NCI-H2196 (cell line): Measurements from ENCODE around the gene CELF6.

Source experiments
- DNase-seq: peaks from one replicate; lab custom pipeline; 2025; ENCODE audit not compliant: unreplicated experiment; lab: John Stamatoyannopoulos, UW

CELF6 gene

DNA sequence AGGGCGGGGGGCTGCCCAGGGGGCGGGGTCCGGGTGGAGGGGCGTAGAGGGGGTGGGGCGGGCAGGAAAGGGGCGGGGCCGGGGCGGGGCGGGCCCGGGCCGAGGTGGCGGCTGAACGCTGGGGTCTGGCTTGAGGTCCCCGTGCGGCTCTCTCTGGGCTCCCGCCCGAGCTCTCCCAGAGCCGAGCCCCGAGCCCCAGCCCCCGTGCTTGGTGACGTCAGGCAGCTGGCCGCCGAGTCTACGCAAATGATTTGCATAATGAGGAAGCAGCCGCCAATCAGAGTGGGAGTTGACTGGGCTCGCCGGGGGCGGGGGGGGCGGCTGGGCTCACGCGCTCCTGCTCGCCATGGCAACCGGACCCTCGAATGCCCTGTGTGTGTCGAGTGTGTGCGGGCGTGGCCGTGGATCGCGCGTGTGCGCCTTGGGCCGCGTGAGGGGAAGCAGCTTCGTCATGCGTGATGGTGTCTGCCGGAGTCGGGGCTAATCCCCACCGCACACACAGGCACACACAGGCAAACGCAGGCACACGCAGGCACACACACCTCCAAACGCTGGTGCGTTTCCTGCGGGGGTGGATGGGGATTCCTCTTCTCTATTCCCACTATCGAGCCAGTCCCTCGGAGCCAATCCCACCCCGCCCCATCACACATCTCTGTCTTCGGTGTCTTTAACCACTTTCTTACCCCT, at the start of gene CELF6:
CELF6 (minus strand) TSS at position 173 of the 687 bp plus-strand sequence. CDS start 283 bp downstream, outside the sequence.
- DNase-seq = peak; percentile 83

DNA sequence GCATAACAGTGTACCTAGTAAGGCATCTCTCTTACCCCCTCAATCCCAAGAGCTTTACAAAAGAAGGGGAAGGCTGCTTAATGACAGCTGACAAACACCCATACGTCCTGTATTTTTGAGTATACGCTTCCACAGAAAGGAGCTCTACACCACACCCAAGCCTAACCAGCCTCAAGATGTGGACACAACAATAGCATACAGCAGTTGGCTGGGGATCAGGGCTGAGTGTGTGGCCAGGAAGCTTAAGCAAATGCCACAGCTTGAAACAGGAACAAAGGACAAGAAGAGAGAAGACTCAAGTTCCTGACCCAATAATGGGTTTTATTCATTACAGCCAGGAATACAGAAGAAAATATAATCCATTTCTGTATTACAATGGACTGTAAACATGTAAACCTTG, 48.9 kb upstream of the CELF6 start:
- no peak for DNase-seq

GRCh38 chr15:72368325-72368724, 48.4 kb upstream of the CELF6 start:
- DNase-seq = no peak

DNA sequence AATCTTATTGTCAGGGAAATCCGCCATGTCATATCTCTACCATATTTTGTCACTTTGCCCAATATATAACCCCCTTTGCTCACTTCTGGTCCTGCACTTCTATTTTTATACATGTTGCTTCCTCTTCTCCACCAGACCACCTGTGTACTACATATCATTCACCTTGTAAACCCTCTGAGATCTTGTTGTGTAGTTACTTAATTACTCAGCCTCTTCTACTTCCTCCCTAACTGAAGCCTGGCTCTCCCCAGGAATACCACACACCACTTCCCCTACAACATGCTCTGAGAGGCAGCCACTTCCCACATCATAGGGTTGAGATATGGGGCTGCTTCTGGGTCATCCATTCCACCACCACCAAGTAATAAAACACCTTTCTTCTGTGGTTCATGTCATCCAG, 45.9 kb upstream of the CELF6 start:
- no peak for DNase-seq

DNA sequence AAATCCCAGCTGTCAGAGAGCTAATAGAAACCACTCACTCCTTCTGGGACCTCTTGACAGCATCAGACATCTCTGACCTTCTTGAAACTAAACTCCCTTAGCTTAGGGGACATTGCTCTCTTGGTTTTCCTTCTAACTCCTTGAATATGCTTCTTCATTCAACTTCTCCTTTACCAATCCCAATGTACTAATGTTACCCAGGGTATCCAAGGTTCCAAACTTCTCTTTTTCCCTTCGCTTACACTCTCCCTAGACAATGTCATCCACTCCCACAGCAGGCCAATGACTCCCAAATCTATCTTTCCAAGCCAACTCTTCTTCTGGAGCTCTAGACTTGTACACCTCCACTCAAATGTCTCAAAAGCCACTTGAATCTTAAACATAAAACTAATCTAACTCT, 41.2 kb upstream of the CELF6 start:
- DNase-seq = no peak

GRCh38 chr15:72358650-72359171, 38.8 kb upstream of the CELF6 start:
- DNase-seq = peak; percentile 19

DNA sequence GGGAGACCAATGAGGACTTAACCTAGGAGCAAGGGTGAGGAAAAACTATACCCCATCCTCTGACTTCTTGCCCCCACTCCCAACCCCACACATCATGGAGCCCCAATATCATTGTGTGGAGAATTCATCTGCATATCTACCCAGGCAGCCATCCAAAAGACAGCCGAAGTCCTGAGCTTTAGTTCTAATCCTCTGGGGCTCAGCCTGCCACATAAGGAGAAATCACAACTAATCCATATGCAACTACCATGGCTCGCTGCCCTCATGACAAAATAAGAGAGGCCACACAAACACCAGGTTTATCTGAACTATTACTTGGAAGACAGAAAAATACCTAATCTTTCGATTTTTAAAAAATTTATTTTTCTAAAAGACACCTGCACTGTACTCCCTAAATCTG, 38.2 kb upstream of the CELF6 start:
- no peak for DNase-seq

GRCh38 chr15:72354496-72354895, 34.5 kb upstream of the CELF6 start:
- no peak for DNase-seq

GRCh38 chr15:72353266-72353665, 33.3 kb upstream of the CELF6 start:
- no peak for DNase-seq

- DNase-seq = no peak
Observed at GRCh38 chr15:72345806-72346205, 25.8 kb upstream of the CELF6 start.

GRCh38 chr15:72345280-72345679, 25.3 kb upstream of the CELF6 start:
- DNase-seq = no peak

DNA sequence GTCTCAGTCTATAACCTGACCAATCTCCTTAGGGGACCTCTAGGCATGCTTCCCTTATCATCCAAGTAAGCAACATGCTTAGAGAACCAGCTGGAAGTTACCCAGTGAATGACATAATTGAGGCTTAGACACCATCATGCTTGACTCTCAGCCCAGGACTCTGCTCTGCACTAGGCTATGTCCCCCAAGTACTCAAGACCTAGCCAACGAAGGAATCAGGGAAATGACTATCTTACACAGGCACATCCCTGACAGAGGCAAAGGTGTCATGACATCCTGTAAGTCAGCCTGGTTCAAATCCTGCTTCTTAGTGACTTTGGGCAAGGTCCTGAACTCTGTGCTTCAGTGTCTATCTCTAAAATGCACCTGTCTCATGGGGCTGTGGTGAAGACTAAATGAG, 24.6 kb upstream of the CELF6 start:
- DNase-seq = no peak

GRCh38 chr15:72342385-72342784, 22.4 kb upstream of the CELF6 start:
- DNase-seq = peak; percentile 6

GRCh38 chr15:72341361-72341760, 21.4 kb upstream of the CELF6 start:
- DNase-seq = no peak

DNA sequence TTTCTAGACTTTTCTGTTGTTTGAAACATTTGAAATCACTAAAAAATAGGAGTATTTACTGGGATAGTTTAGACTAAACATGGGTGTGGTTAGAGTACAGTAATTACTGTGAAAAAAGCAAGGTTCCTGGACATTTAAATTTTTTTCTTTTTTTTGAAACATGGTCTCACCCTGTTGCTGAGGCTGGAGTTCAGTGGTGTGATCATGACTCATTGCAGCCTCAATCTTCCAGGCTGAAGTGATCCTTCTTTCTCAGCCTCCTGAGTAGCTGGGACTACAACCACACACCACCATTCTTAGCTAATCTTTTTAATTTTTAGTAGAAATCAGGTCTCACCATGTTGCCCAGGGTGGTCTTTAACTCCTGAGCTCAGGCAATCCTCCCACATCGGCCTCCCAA, 20.4 kb upstream of the CELF6 start:
- DNase-seq = no peak

DNA sequence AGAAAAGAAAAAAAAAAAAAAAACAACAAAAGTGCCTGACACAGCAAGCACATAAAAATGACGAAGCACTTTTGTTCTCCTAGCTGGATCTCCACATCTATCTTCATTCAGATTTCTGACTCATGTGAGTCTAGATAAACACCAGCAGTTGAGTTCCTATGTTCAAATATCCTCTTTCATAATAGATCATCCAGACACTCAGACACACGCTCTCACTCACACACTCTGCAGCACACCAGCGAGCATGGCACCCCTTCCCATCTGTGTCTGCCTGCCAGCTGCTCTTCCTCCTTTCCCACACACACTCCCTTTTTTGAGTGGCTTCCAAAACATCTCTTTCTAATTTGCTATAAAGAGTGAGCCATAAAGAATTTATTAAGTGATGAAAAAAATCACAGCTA, 19.8 kb upstream of the CELF6 start:
- DNase-seq = peak; percentile 5

DNA sequence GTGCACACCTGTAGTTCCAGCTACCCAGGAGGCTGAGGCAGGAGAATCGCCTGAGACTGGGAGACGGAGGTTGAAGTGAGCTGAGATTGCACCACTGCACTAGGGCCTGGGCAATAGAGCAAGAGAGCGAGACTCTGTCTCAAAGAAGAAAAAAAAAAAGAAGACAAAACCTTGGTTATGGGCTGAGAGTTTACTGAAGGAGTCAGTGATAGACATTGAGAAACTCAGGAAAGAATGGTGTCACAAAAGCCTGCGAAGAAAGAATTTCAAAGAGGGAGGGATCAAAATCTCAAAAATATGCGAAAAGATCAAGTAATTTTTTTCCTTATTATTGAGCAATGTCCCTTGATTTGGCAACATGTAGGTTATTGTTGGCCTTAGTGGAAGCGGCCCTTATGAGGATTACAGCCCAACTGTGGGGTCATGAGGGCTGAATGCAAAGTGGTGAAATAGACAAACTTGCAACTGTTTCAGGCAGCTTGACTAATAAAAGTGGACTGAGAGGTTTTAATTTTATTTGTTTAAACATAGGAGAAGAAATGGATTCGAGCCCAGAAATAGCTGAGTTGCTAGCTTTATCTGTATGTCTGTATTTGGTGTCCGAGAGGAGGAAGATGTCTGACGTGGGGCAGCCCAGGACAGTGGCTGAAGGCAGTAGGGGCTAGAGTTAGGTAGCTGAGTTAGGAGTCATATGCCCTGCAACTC, 18.8 kb upstream of the CELF6 start:
- DNase-seq = no peak

- DNase-seq = no peak
Observed at GRCh38 chr15:72338148-72338547, 18.2 kb upstream of the CELF6 start.

DNA sequence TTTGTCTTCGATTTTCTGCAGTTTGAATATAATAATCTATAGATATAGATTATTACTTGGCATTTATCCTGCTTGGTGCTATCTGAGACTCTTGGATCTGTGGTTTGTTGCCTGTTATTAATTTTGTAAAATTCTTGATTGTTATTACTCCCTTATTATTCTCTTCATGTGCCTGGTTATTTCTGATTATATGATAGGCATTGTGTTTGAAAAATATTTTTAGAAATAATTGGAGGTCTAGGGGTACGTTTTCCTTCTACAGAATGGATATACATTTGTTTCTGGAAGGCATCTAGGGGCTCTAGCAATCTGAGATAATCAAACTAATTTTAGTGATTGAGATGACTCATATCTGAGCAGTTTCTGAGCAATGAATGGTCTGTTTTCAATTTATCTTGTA, 14.9 kb upstream of the CELF6 start:
- DNase-seq = no peak

DNA sequence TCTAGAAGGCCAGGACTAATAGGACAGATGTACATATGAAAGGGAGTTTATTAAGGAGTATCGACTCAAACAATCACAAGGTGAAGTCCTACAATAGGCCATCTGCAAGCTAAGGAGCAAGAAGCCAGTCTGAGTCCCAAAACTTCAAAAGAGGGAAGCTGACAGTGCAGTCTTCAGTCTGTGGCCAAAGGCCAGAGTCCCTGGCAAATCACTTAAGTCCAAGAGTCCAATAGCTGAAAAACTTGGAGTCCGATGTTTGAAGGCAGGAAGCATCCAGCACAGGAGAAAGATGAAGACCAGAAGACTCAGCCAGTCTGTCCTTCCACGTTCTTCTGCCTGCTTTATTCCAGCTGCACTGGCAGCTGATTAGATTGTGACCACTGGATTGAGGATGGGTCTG, 11.1 kb upstream of the CELF6 start:
- no peak for DNase-seq

- DNase-seq = no peak
Observed at GRCh38 chr15:72323752-72324151, 3.8 kb upstream of the CELF6 start.

- no peak for DNase-seq
Observed at GRCh38 chr15:72319360-72319984, 485 bp downstream of the CELF6 start.
